ENCODE data around the gene MICOS13.

Gene MICOS13

GRCh38 chr19:5680437-5681368 is at the start of gene MICOS13, which contains the start of gene HSD11B1L:
Gene MICOS13, minus strand, starts transcription at chr19:5680516. Its CDS starts 30 bp downstream, at chr19:5680486.
Gene HSD11B1L, plus strand, starts transcription at chr19:5681027. Its CDS starts 3,806 bp downstream, at chr19:5684833.
- DNase-seq (ENCODE audit: low read depth), result peak; percentile 98
- no peak for TF ChIP-seq CTCF (conservative IDR thresholded peaks at IDR 0.05; ENCODE audit: control insufficient read depth, insufficient read depth, low read depth, low read length)
- H3K4me3 ChIP-seq (ENCODE audit: control insufficient read depth, low read depth, low read length), result peak within 1 kb of the TSS; percentile 98

- no peak for TF ChIP-seq CTCF (conservative IDR thresholded peaks at IDR 0.05; ENCODE audit: control insufficient read depth, insufficient read depth, low read depth, low read length)
- DNase-seq (ENCODE audit: low read depth), result no peak
- H3K4me3 ChIP-seq (ENCODE audit: control insufficient read depth, low read depth, low read length), result no peak overlapping the region
Measured at GRCh38 chr19:5727453-5728050, 47.2 kb upstream of the MICOS13 start.

- DNase-seq (ENCODE audit: low read depth), result peak; percentile 98
- H3K4me3 ChIP-seq (ENCODE audit: control insufficient read depth, low read depth, low read length), result peak within 1 kb of the TSS; percentile 95
- peak; percentile 83 for TF ChIP-seq CTCF (conservative IDR thresholded peaks at IDR 0.05; ENCODE audit: control insufficient read depth, insufficient read depth, low read depth, low read length)
Measured at GRCh38 chr19:5719961-5720790, 39.9 kb upstream of the MICOS13 start, which contains the start of the genes CATSPERD and LONP1. Gene CATSPERD, plus strand, starts transcription at chr19:5720637. Its CDS starts 101 bp downstream, at chr19:5720738. Gene LONP1, minus strand, starts transcription at chr19:5720146. Its CDS starts 14 bp downstream, at chr19:5720132.

- no peak for TF ChIP-seq CTCF (conservative IDR thresholded peaks at IDR 0.05; ENCODE audit: control insufficient read depth, insufficient read depth, low read depth, low read length)
- no peak for DNase-seq (ENCODE audit: low read depth)
- H3K4me3 ChIP-seq (ENCODE audit: control insufficient read depth, low read depth, low read length), result peak overlapping the region; percentile 95
Measured at GRCh38 chr19:5719274-5719960, 39.1 kb upstream of the MICOS13 start.

GRCh38 chr19:5718579-5719273 is 38.4 kb upstream of the MICOS13 start:
- DNase-seq (ENCODE audit: low read depth), result peak; percentile 75
- no peak for TF ChIP-seq CTCF (conservative IDR thresholded peaks at IDR 0.05; ENCODE audit: control insufficient read depth, insufficient read depth, low read depth, low read length)
- H3K4me3 ChIP-seq (ENCODE audit: control insufficient read depth, low read depth, low read length), result peak overlapping the region; percentile 95

Measured in fibroblast of mammary gland (primary cell).